ENCODE data around the gene NPSR1.
"Not testable (repeated sequence)": the region's sequence is repeated elsewhere in the genome, so short reads cannot be mapped to it uniquely, and the experiment has no call there.

The NPSR1 gene

GRCh38 chr7:34758111-34758601 is 100.1 kb downstream of the NPSR1 start:
- DNase-seq (ENCODE audit: low spot score) = no peak

- peak; percentile 12 for DNase-seq (ENCODE audit: low spot score)
Measured at GRCh38 chr7:34759477-34760125, 101.6 kb downstream of the NPSR1 start.

GRCh38 chr7:34760271-34760670 is 102.3 kb downstream of the NPSR1 start:
- DNase-seq (ENCODE audit: low spot score) = no peak

GRCh38 chr7:34761206-34761605 is 103.2 kb downstream of the NPSR1 start:
- no peak for DNase-seq (ENCODE audit: low spot score)

GRCh38 chr7:34761627-34762026 is 103.6 kb downstream of the NPSR1 start:
- no peak for DNase-seq (ENCODE audit: low spot score)

- no peak for DNase-seq (ENCODE audit: low spot score)
Measured at GRCh38 chr7:34762764-34763163, 104.7 kb downstream of the NPSR1 start.

GRCh38 chr7:34772296-34772938 is 114.4 kb downstream of the NPSR1 start:
- no peak for DNase-seq (ENCODE audit: low spot score)

- no peak for DNase-seq (ENCODE audit: low spot score)
Measured at GRCh38 chr7:34776748-34777358, 118.8 kb downstream of the NPSR1 start.

GRCh38 chr7:34780546-34780945 is 122.5 kb downstream of the NPSR1 start:
- no peak for DNase-seq (ENCODE audit: low spot score)

GRCh38 chr7:34787586-34787985 is 129.6 kb downstream of the NPSR1 start:
- DNase-seq (ENCODE audit: low spot score) = no peak

- DNase-seq (ENCODE audit: low spot score) = no peak
Measured at GRCh38 chr7:34806831-34807230, 148.8 kb downstream of the NPSR1 start.

- DNase-seq (ENCODE audit: low spot score) = no peak
Measured at GRCh38 chr7:34807548-34808340, 149.7 kb downstream of the NPSR1 start.

GRCh38 chr7:34814203-34814842 is 156.3 kb downstream of the NPSR1 start:
- not testable (repeated sequence) for DNase-seq (ENCODE audit: low spot score)

GRCh38 chr7:34821932-34822558 is 164.0 kb downstream of the NPSR1 start:
- no peak for DNase-seq (ENCODE audit: low spot score)

GRCh38 chr7:34823650-34824258 is 165.7 kb downstream of the NPSR1 start:
- DNase-seq (ENCODE audit: low spot score) = peak; percentile 39

- no peak for DNase-seq (ENCODE audit: low spot score)
Measured at GRCh38 chr7:34825221-34825620, 167.2 kb downstream of the NPSR1 start.

GRCh38 chr7:34830390-34830789 is 172.4 kb downstream of the NPSR1 start:
- DNase-seq (ENCODE audit: low spot score) = no peak

GRCh38 chr7:34831436-34831835 is 173.4 kb downstream of the NPSR1 start:
- no peak for DNase-seq (ENCODE audit: low spot score)

GRCh38 chr7:34832020-34832419 is 174.0 kb downstream of the NPSR1 start:
- no peak for DNase-seq (ENCODE audit: low spot score)

GRCh38 chr7:34835901-34836600 is 178.0 kb downstream of the NPSR1 start:
- no peak for DNase-seq (ENCODE audit: low spot score)
